ENCODE results near the gene KDM1B. TPM values are rescaled to one million over a fixed set of nuclear protein-coding genes. Genes with fewer than 3 reads are reported as not detected.

The KDM1B gene, protein sequence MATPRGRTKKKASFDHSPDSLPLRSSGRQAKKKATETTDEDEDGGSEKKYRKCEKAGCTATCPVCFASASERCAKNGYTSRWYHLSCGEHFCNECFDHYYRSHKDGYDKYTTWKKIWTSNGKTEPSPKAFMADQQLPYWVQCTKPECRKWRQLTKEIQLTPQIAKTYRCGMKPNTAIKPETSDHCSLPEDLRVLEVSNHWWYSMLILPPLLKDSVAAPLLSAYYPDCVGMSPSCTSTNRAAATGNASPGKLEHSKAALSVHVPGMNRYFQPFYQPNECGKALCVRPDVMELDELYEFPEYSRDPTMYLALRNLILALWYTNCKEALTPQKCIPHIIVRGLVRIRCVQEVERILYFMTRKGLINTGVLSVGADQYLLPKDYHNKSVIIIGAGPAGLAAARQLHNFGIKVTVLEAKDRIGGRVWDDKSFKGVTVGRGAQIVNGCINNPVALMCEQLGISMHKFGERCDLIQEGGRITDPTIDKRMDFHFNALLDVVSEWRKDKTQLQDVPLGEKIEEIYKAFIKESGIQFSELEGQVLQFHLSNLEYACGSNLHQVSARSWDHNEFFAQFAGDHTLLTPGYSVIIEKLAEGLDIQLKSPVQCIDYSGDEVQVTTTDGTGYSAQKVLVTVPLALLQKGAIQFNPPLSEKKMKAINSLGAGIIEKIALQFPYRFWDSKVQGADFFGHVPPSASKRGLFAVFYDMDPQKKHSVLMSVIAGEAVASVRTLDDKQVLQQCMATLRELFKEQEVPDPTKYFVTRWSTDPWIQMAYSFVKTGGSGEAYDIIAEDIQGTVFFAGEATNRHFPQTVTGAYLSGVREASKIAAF
- 20.3 and 22.8 TPM in 2 replicates for total RNA-seq (2012; rRNA removed)

DNA sequence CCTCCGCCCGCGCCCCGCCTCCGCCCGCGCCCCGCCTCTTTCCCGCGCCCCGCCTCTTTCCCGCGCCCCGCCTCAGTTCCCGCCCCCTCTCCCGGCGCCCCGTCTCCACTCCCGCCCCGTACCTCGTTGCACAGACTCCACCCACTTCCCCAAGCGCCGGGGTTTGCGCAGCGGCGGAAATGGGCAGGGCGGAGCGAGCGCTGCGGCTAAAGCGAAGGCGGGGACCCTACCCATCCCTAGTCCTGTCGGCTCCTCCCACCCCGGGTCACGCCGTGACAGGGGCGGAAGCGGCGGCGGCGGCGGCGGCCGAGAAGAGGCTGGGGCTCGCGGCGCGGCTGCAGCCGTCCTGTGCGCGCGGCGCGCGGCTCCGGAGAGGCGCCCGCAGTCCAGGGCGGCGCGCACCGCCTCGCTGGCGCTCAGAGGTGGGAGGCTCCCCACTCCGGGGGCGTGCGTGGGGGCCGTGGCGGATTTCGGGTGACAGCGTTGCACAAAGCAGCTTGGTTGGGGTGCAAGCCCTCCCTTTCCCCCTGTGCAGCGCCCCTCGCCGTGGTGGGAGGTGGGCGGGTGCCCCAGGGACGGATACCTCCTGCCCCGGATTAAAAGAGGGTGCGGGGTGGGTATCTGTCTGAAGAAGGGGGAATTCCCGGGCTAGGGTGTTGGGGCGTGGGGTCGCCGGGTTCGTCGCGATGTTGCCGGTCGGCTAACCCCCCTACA lies at the start of gene KDM1B:
TSS of gene KDM1B (plus strand) at position 273 of the 714 bp plus-strand sequence. CDS start 4,474 bp downstream, outside the sequence.
- Histone ChIP-seq H3K4me1 (ENCODE audit: control insufficient read depth, insufficient read depth, low read length) (peaks cover 15% of the 10 kb centered on the region), H3K36me3 (ENCODE audit: insufficient read depth, low read length) (peaks cover 7% of the 10 kb centered on the region), H3K9ac (ENCODE audit: low read depth, low read length) (peak within 1 kb of the TSS; percentile 90), H3K4me2 (ENCODE audit: low read length) (peak within 1 kb of the TSS; percentile 92), H3K9me3 (replicated peaks; ENCODE audit: low read length) (no peaks in the 10 kb centered on the region), H3K27me3 (ENCODE audit: control insufficient read depth, insufficient read depth, low read length) (no peaks in the 10 kb centered on the region), H3K4me3 (ENCODE audit: low read length) (peak within 1 kb of the TSS; percentile 92)

DNA sequence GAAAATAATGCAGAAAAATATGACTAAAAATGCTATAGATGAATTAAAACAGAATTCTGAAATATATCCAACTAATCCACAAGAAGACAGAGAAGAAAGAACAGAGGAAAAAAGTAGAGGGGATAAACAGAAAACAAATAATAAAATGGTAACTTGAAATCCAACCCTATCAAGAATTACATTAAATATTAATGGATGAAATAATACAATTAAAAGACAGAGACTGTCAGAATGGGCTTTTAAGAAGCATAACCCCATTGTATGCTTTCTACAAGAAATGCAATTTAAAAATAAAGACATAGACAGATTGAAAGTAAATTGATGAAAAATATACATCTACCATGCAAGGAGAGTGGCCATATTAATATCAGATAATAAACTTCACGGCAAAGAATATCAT lies 48.2 kb upstream of the KDM1B start:
- Histone ChIP-seq H3K4me3 (ENCODE audit: low read length) (no peak overlapping the region), H3K9me3 (replicated peaks; ENCODE audit: low read length) (no peaks in the 10 kb centered on the region)

DNA sequence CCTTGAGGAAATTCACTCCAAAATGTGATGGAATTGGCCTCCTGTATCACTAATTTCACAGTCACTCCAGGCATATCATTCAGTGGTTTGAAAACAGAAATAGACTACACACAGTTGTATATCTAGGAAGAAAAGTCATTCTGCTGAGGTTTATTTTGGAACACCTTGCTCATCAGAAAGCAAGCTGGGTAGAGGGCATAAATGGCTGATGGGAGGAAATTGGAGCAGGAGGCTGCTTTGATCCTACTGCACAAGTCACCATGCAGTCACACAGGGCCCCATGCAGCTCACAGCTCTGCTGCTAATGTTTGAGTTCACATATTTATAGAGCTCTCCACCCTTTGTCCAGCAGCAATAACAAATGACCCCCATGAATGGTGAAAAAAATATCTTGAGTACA lies 45.1 kb upstream of the KDM1B start:
- Histone ChIP-seq H3K27me3 (ENCODE audit: control insufficient read depth, insufficient read depth, low read length) (no peaks in the 10 kb centered on the region), H3K9ac (ENCODE audit: low read depth, low read length) (no peak overlapping the region), H3K4me2 (ENCODE audit: low read length) (no peak overlapping the region), H3K9me3 (replicated peaks; ENCODE audit: low read length) (no peaks in the 10 kb centered on the region), H3K4me3 (ENCODE audit: low read length) (no peak overlapping the region), H3K36me3 (ENCODE audit: insufficient read depth, low read length) (no peaks in the 10 kb centered on the region), H3K4me1 (ENCODE audit: control insufficient read depth, insufficient read depth, low read length) (no peaks in the 10 kb centered on the region)

More for the DNA sequence above, 48.2 kb upstream of the KDM1B start:
- Histone ChIP-seq H3K4me2 (ENCODE audit: low read length) (no peak overlapping the region), H3K9ac (ENCODE audit: low read depth, low read length) (no peak overlapping the region), H3K4me1 (ENCODE audit: control insufficient read depth, insufficient read depth, low read length) (no peaks in the 10 kb centered on the region), H3K27me3 (ENCODE audit: control insufficient read depth, insufficient read depth, low read length) (no peaks in the 10 kb centered on the region), H3K36me3 (ENCODE audit: insufficient read depth, low read length) (no peaks in the 10 kb centered on the region)

DNA sequence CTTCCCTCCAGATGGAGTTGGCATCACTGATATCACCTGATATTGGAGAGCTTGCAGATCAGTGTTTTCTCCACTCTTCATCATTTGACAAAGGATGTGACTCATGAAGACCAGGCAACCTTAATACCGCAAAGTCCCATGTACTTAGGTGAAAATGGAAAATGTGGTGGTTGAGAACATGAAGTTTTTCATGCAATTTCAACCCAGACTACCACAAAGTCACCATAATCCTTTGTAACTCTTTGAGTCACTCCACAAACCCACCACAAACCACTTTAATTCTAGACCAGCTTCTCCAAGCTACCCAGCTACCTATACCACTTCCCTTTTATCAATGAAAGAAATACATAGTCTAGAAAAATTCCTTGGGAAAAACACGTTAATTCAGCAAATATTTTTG lies 39.9 kb upstream of the KDM1B start:
- H3K27me3 ChIP-seq (ENCODE audit: control insufficient read depth, insufficient read depth, low read length) = no peaks in the 10 kb centered on the region
- no peaks in the 10 kb centered on the region for H3K9me3 ChIP-seq (replicated peaks; ENCODE audit: low read length)
- H3K9ac ChIP-seq (ENCODE audit: low read depth, low read length) = no peak overlapping the region
- no peak overlapping the region for H3K4me2 ChIP-seq (ENCODE audit: low read length)
- H3K4me3 ChIP-seq (ENCODE audit: low read length) = no peak overlapping the region
- H3K4me1 ChIP-seq (ENCODE audit: control insufficient read depth, insufficient read depth, low read length) = no peaks in the 10 kb centered on the region
- no peaks in the 10 kb centered on the region for H3K36me3 ChIP-seq (ENCODE audit: insufficient read depth, low read length)

DNA sequence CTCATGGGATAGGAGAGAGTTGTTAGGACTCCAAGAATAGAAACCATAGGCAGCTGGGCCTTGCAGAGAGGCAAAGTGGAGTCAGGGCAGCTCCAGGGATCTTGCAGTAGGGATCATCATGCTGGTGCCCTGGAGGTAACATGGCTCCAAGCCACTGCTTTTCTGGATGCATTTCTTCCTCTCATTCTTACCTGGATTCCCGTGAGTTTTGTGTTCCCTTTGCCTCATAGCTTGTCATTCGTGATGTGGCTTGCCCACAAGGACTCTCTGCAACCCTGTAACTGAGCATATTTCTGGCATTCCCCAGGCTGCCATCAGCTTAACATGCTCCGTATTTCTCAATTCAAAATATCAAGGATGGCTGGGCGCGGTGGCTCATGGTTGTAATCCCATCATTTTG lies 38.1 kb upstream of the KDM1B start:
- Histone ChIP-seq H3K4me3 (ENCODE audit: low read length) (no peak overlapping the region), H3K36me3 (ENCODE audit: insufficient read depth, low read length) (no peaks in the 10 kb centered on the region), H3K4me1 (ENCODE audit: control insufficient read depth, insufficient read depth, low read length) (peaks cover 3% of the 10 kb centered on the region), H3K27me3 (ENCODE audit: control insufficient read depth, insufficient read depth, low read length) (no peaks in the 10 kb centered on the region), H3K9ac (ENCODE audit: low read depth, low read length) (no peak overlapping the region), H3K4me2 (ENCODE audit: low read length) (no peak overlapping the region), H3K9me3 (replicated peaks; ENCODE audit: low read length) (no peaks in the 10 kb centered on the region)

DNA sequence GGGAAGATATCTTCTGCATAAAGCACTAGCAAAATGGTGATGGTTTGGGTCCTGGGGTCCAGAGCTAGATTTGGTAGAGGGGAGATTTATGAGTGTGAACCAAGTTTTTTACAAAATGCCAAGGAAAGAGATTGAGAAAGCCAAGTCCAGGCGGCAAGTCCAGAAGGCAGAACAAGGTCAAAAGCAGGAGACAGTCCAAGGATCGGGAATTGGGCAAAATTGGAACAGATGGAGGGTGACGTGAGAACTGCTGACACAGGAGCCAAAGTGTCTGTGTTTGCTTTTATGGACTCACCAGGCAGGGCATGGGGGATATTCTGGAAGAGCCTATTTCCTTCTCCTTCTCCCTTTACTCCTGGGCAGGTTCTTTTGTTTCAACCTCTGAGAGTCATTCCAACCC lies 36.9 kb upstream of the KDM1B start:
- no peak overlapping the region for H3K9ac ChIP-seq (ENCODE audit: low read depth, low read length)
- no peak overlapping the region for H3K4me3 ChIP-seq (ENCODE audit: low read length)
- H3K36me3 ChIP-seq (ENCODE audit: insufficient read depth, low read length) = no peaks in the 10 kb centered on the region
- no peaks in the 10 kb centered on the region for H3K9me3 ChIP-seq (replicated peaks; ENCODE audit: low read length)
- H3K27me3 ChIP-seq (ENCODE audit: control insufficient read depth, insufficient read depth, low read length) = no peaks in the 10 kb centered on the region
- H3K4me2 ChIP-seq (ENCODE audit: low read length) = no peak overlapping the region
- peaks cover 11% of the 10 kb centered on the region for H3K4me1 ChIP-seq (ENCODE audit: control insufficient read depth, insufficient read depth, low read length)

DNA sequence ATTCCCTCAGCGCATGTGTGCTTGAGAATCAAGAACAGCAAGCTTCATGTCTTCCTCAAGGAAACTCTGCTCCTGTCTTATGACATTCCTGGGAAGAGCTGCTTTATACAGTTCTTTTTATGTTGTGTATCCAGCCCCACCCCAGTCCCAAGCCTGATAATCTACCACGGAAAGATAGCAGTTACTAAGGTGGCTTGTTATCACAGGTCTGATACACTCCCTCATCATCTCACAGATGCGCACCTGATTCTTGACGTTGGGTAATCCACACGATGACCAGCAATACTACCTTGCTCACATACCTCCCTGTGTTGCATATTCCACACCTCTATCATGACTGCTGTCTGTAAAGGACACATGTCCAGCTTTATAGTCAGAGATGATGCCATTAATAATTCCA lies 36.0 kb upstream of the KDM1B start:
- Histone ChIP-seq H3K9ac (ENCODE audit: low read depth, low read length) (no peak overlapping the region), H3K4me1 (ENCODE audit: control insufficient read depth, insufficient read depth, low read length) (peaks cover 11% of the 10 kb centered on the region), H3K27me3 (ENCODE audit: control insufficient read depth, insufficient read depth, low read length) (no peaks in the 10 kb centered on the region), H3K9me3 (replicated peaks; ENCODE audit: low read length) (no peaks in the 10 kb centered on the region), H3K4me3 (ENCODE audit: low read length) (no peak overlapping the region), H3K36me3 (ENCODE audit: insufficient read depth, low read length) (no peaks in the 10 kb centered on the region), H3K4me2 (ENCODE audit: low read length) (no peak overlapping the region)

DNA sequence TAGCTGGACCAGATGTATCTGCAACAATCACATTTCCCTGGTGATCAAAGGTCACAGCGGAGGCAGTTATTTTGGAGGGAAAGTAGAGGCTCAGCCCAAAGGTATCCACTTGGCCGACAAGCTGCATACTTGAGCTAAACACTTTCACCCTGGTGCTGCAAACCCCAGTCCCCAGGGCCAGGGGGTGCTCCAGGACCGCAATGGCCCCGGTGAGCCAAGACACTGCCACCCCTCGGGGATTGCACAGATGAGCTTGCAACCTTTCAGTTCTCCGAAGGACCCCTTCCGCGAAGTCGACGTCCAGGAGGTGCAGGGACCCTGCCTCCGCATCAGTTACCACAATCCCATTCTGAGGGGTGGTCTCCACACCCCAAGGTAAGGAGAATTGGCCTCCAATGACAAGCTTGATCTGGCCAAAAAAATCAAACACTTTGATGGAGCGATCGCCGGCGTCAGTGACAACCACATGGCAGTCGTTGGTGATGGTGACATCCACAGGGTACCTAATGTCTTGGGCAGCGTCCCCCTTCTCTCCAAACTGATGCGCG lies 33.6 kb upstream of the KDM1B start:
- Histone ChIP-seq H3K9ac (ENCODE audit: low read depth, low read length) (no peak overlapping the region), H3K4me3 (ENCODE audit: low read length) (peak overlapping the region; percentile 78), H3K9me3 (replicated peaks; ENCODE audit: low read length) (no peaks in the 10 kb centered on the region), H3K36me3 (ENCODE audit: insufficient read depth, low read length) (no peaks in the 10 kb centered on the region), H3K27me3 (ENCODE audit: control insufficient read depth, insufficient read depth, low read length) (no peaks in the 10 kb centered on the region), H3K4me2 (ENCODE audit: low read length) (peak overlapping the region; percentile 94), H3K4me1 (ENCODE audit: control insufficient read depth, insufficient read depth, low read length) (peaks cover 11% of the 10 kb centered on the region)

DNA sequence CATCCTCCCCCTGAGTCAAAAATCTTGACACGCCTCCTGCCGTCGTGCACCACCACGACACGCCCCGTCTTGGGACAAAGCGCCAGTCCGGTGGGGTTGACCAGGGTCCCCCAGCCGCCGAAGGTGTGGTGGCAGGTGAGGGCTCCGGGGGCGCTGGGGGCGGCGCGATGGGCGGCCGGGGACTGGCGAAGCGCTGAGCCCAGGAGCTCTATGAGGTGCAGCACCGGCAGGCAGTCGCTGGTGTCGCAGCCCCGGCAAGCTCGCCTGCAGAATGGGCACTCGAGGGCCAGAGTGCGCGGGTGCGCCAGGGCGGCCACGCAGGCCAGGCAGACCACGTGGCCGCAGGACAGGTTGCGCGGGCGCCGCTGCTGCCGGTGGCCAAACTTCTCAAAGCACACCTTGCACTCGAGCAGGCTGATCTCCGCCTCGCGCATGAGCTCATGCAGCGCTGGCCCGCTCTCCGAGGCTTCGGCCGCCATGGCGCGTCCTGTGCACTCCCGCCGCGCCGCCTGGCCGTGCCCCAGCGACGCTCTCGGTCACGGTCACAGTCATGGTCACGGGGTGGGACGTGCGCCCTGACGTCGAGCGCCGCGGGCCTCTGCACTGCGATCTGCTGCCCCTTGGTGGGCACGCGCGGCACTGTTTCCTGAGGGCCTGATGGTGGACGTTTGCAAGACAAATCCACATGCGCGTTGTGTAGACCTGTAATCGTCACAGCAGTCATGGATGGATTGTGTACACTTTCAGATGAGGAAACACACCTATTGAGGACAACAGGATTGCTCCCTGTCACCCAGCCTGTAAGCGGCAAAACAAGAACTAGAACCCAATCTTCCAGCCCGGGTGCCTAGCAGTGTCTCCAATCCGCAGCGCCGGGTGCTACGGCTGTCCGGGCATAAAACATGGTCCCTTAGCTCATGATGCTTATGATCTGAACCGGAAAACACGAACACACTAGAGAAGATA lies 32.8 kb upstream of the KDM1B start, which contains the start of gene NHLRC1:
TSS of gene NHLRC1 (minus strand) at position 550 of the 966 bp plus-strand sequence. CDS start at position 479, 71 bp downstream.
- Histone ChIP-seq H3K9ac (ENCODE audit: low read depth, low read length) (peak within 1 kb of the TSS; percentile 3), H3K27me3 (ENCODE audit: control insufficient read depth, insufficient read depth, low read length) (no peaks in the 10 kb centered on the region), H3K36me3 (ENCODE audit: insufficient read depth, low read length) (no peaks in the 10 kb centered on the region), H3K4me1 (ENCODE audit: control insufficient read depth, insufficient read depth, low read length) (peaks cover 11% of the 10 kb centered on the region), H3K4me3 (ENCODE audit: low read length) (peak within 1 kb of the TSS; percentile 78), H3K4me2 (ENCODE audit: low read length) (peak within 1 kb of the TSS; percentile 94), H3K9me3 (replicated peaks; ENCODE audit: low read length) (no peaks in the 10 kb centered on the region)

DNA sequence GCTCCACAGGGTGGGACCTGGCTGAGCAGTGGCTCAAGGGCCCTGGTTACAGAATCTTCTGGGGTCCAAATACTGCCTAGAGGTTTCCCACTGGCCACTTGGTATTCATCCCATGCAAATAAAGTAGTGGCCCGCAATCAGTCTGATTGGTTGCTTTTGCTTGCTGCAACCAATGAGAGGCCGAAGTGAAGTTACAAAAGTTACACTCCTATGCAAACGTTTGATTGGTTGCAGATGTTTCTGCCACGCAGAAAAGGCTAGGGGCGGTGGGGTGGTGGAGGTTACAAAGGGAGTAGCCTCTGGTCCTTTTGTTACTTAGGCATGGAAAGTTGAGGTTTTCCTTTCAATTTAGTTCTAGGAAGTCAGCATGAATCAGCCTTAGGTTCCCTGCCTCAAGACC lies 29.1 kb upstream of the KDM1B start:
- Histone ChIP-seq H3K4me2 (ENCODE audit: low read length) (no peak overlapping the region), H3K9ac (ENCODE audit: low read depth, low read length) (no peak overlapping the region), H3K9me3 (replicated peaks; ENCODE audit: low read length) (no peaks in the 10 kb centered on the region), H3K27me3 (ENCODE audit: control insufficient read depth, insufficient read depth, low read length) (no peaks in the 10 kb centered on the region), H3K36me3 (ENCODE audit: insufficient read depth, low read length) (no peaks in the 10 kb centered on the region), H3K4me3 (ENCODE audit: low read length) (no peak overlapping the region), H3K4me1 (ENCODE audit: control insufficient read depth, insufficient read depth, low read length) (peaks cover 11% of the 10 kb centered on the region)
